Kidney (tissue), 14 donors: Measurements from ENCODE around the gene IGSF23. TPM values are rescaled to one million over a fixed set of nuclear protein-coding genes. Genes with fewer than 3 reads are reported as not detected.
"Not testable (repeated sequence)": the region's sequence is repeated elsewhere in the genome, so short reads cannot be mapped to it uniquely, and the experiment has no call there.

Experiments
- DNase-seq, 5 donors: peaks; one replicate each; pipeline ENCODE4 v3.0.0-alpha.2; 2013 to 2020
- FAIRE-seq: peaks from 2 replicates; lab custom pipeline; 2012; peaks lifted over from hg19 to GRCh38; lab: Jason Lieb, UNC
- H3K27ac ChIP-seq, 2 donors: one replicate each; pipeline ENCODE4 v1.7.0; 2013; ENCODE audit warnings: low read depth in 2 of 2, low read length in 2 of 2, inconsistent platforms in 1 of 2
- H3K27me3 ChIP-seq: one replicate; pipeline ENCODE4 v1.7.1; 2013; ENCODE audit warnings: low read length, inconsistent platforms; ENCODE audit not compliant: control insufficient read depth, insufficient read depth
- H3K36me3 ChIP-seq, 3 donors: one replicate each; pipeline versions ENCODE4 v1.7.0 to v1.7.1; 2013; ENCODE audit warnings: low read length in 3 of 3, control low read depth in 1 of 3, inconsistent platforms in 1 of 3; ENCODE audit not compliant: insufficient read depth in 3 of 3, control insufficient read depth in 2 of 3
- H3K4me1 ChIP-seq, 3 donors: one replicate each; pipeline versions ENCODE4 v1.7.0 to v1.7.1; 2013; ENCODE audit warnings: low read length in 3 of 3, inconsistent platforms in 1 of 3, low read depth in 1 of 3; ENCODE audit not compliant: control insufficient read depth in 2 of 3, insufficient read depth in 2 of 3
- H3K4me3 ChIP-seq, 3 donors: one replicate each; pipeline versions ENCODE4 v1.7.0 to v1.8.1; 2013; ENCODE audit warnings: low read length in 3 of 3, control low read depth in 1 of 3, inconsistent platforms in 1 of 3
- H3K9ac ChIP-seq, 3 donors: one replicate each; pipeline versions ENCODE4 v1.7.0 to v1.7.1; 2013; ENCODE audit warnings: low read length in 3 of 3, control low read depth in 1 of 3, inconsistent platforms in 1 of 3
- H3K9me3 ChIP-seq, 3 donors: one replicate each; pipeline versions ENCODE4 v1.7.0 to v1.7.1; 2013; ENCODE audit warnings: low read length in 3 of 3, control low read depth in 1 of 3, inconsistent platforms in 1 of 3; ENCODE audit not compliant: control insufficient read depth in 2 of 3, insufficient read depth in 1 of 3
- intact Hi-C: fragments of 100-400 bp; cut with DNase I; formaldehyde crosslinking; loops from one replicate; pipeline ENCODE4 v1.11.1; 2022
- polyA plus RNA-seq: library from polyadenylated mRNA; stranded (reverse); fragments of 350-450 nt; fragmentation: Illumina TruSeq; extraction: RNeasy Lipid Tissue Mini Kit (QIAGEN cat#74804); gene quantifications from one replicate; pipeline ENCODE4 v1.2.3, GENCODE V29; 2014; ENCODE audit warnings: low read depth, low replicate concordance; ENCODE audit not compliant: insufficient read depth
- total RNA-seq: library from RNA; stranded (reverse); fragmentation: NEBNext Ultra II Directional; extraction: Animal tissue kit (Norgen Biotek cat#: 25700); gene quantifications from one replicate; pipeline ENCODE4 v1.2.1, GENCODE V29; 2021
- TF ChIP-seq, protein P1 (sequence below): IDR thresholded peaks from 3 replicates; pipeline ENCODE4 v1.5.1; 2012; ENCODE audit warnings: mild to moderate bottlenecking, moderate library complexity, borderline replicate concordance; ENCODE audit not compliant: insufficient read depth; ENCODE audit errors: extremely low read depth
- donor health status: control.
- donor health status: control.
- donor health status: control.
- donor health status: control.
- donor health status: control.
- donor health status: DM: yes; HTN: yes; CAD: no.
- donor health status: Normal renal cell carcinoma (clear cell type).

Gene IGSF23
- total and polyA plus RNA-seq, 2 donors from 2014 or later = not detected

- Histone ChIP-seq H3K27ac (no peak overlapping the region), H3K9me3 (no peaks in the 10 kb centered on the region), H3K36me3 (peaks cover 6 to 17% (median 12%) of the 10 kb centered on the region in 3 donors), H3K4me3 (no peak overlapping the region), H3K9ac (no peak overlapping the region), H3K27me3 (no peaks in the 10 kb centered on the region), H3K4me1 (peaks cover 0 to 6% (median 0%) of the 10 kb centered on the region in 3 donors)
- TF ChIP-seq, protein P1, sequence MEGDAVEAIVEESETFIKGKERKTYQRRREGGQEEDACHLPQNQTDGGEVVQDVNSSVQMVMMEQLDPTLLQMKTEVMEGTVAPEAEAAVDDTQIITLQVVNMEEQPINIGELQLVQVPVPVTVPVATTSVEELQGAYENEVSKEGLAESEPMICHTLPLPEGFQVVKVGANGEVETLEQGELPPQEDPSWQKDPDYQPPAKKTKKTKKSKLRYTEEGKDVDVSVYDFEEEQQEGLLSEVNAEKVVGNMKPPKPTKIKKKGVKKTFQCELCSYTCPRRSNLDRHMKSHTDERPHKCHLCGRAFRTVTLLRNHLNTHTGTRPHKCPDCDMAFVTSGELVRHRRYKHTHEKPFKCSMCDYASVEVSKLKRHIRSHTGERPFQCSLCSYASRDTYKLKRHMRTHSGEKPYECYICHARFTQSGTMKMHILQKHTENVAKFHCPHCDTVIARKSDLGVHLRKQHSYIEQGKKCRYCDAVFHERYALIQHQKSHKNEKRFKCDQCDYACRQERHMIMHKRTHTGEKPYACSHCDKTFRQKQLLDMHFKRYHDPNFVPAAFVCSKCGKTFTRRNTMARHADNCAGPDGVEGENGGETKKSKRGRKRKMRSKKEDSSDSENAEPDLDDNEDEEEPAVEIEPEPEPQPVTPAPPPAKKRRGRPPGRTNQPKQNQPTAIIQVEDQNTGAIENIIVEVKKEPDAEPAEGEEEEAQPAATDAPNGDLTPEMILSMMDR = no peak
- no peak for DNase-seq
- intact Hi-C loops = no loop called here
- no peak for FAIRE-seq
These were observed 51.6 kb downstream of the IGSF23 start for GRCh38 chr19:44664976-44665375.

- intact Hi-C loops = no loop called here
- H3K9ac ChIP-seq = no peak overlapping the region
- H3K27ac ChIP-seq = no peak overlapping the region
- peaks cover 0 to 11% (median 7%) of the 10 kb centered on the region in 3 donors for H3K36me3 ChIP-seq
- H3K9me3 ChIP-seq = no peaks in the 10 kb centered on the region
- H3K4me1 ChIP-seq = peaks cover 0 to 6% (median 0%) of the 10 kb centered on the region in 3 donors
- no peak for DNase-seq
- TF ChIP-seq, protein P1 = no peak
- no peak overlapping the region for H3K4me3 ChIP-seq
- no peak for FAIRE-seq
- H3K27me3 ChIP-seq = no peaks in the 10 kb centered on the region
These were observed 53.6 kb downstream of the IGSF23 start for GRCh38 chr19:44666852-44667556.

DNA sequence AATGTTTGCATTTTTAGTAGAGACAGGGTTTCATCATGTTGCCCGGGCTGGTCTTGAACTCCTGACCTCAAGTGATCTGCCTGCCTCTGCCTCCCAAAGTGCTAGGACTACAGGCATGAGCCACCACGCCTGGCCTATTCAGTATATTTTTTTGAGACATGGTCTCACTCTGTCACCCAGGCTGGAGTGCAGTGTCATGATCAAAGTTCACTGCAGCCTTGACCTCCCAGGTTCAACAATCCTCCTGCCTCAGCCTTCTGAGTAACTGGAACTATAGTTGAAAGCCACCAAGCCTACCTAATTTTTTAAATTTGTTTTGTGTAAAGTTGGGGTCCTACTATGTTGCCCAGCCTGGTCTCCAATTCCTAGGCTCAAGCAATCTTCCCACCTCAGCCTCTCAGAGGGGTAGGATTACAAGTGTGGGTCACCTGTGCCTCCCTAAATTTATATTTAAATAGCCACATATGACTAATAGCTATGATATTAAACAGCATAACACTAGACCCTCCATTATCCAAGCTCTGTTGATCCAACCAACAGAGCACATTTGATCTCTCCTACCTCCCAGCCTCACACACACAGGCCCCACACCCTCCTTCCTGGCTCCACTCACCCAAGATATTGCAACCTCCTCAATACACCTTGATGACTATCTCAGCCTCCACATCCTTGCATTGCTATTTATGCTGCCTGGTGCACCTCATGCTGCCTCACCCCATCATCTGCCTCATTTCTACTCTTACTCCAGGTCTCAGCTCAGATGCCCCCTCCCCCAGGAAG, 55.8 kb downstream of the IGSF23 start:
- Histone ChIP-seq H3K4me3 (no peak overlapping the region), H3K9me3 (no peaks in the 10 kb centered on the region), H3K4me1 (no peaks in the 10 kb centered on the region), H3K27ac (no peak overlapping the region), H3K36me3 (no peaks in the 10 kb centered on the region), H3K27me3 (no peaks in the 10 kb centered on the region), H3K9ac (no peak overlapping the region)
- FAIRE-seq (no peak), DNase-seq (no peak)
- TF ChIP-seq, protein P1 = no peak
- intact Hi-C loops = no loop called here

DNA sequence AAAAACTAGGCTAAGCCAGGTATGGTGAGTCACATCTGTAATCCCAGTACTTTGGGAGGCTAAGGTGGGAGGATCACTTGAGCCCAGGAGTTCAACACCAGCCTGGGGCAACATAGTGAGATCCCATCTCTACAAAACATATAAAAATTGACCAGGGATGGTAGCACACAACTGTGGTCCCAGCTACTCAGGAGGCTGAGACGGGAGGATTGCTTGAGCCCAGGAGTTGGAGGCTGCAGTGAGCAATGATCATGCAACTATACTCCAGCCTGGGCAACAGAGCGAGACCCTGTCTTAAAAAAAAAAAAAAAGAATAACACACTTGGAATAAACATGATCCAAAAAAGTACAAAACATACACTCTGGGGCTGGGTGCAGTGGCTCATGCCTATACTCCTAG, 56.7 kb downstream of the IGSF23 start:
- H3K27me3 ChIP-seq, H3K4me1 ChIP-seq, intact Hi-C loops, DNase-seq, H3K27ac ChIP-seq, H3K9ac ChIP-seq, H3K4me3 ChIP-seq, FAIRE-seq, H3K36me3 ChIP-seq, H3K9me3 ChIP-seq: not testable (repeated sequence)
